Neuronal stem cell (in vitro differentiated cells): ENCODE measurements around the gene NEU3.

Source experiments
- DNase-seq: peaks from one replicate; pipeline ENCODE4 v3.0.0-alpha.2; 2013; ENCODE audit warnings: low spot score
- H2AFZ ChIP-seq: one replicate; pipeline ENCODE4 v1.6.1; 2013; ENCODE audit warnings: mild to moderate bottlenecking, low read length, inconsistent platforms
- H2AK5ac ChIP-seq: 2 replicates; pipeline ENCODE4 v1.6.1; 2013; ENCODE audit warnings: low read depth, mild to moderate bottlenecking, inconsistent platforms, low read length, moderate library complexity, mixed read lengths
- H2BK120ac ChIP-seq: 2 replicates; pipeline ENCODE4 v1.6.1; 2013; ENCODE audit warnings: low read depth, mild to moderate bottlenecking, inconsistent platforms, low read length, moderate library complexity, mixed read lengths
- H2BK12ac ChIP-seq: one replicate; pipeline ENCODE4 v1.6.1; 2013; ENCODE audit warnings: low read length, inconsistent platforms
- H2BK15ac ChIP-seq: 2 replicates; pipeline ENCODE4 v1.6.1; 2013; ENCODE audit warnings: mild to moderate bottlenecking, low read length, inconsistent platforms, mixed read lengths
- H2BK5ac ChIP-seq: one replicate; pipeline ENCODE4 v1.6.1; 2013; ENCODE audit warnings: inconsistent platforms, mild to moderate bottlenecking, low read length, moderate library complexity
- H3K14ac ChIP-seq: one replicate; pipeline ENCODE4 v1.6.1; 2013; ENCODE audit warnings: low read length, inconsistent platforms
- H3K18ac ChIP-seq: 2 replicates; pipeline ENCODE4 v1.6.1; 2013; ENCODE audit warnings: low read length, inconsistent platforms
- H3K23ac ChIP-seq: 2 replicates; pipeline ENCODE4 v1.6.1; 2013; ENCODE audit warnings: low read depth, mild to moderate bottlenecking, mixed read lengths, low read length, inconsistent platforms; ENCODE audit not compliant: poor library complexity
- H3K27ac ChIP-seq: replicated peaks from 3 replicates; pipeline ENCODE4 v1.5.1; 2013; ENCODE audit warnings: low read length, inconsistent platforms
- H3K27me3 ChIP-seq, 3 experiments: 2 replicates each; pipeline ENCODE4 v1.6.1; 2013; ENCODE audit warnings: low read length in 3 of 3, mild to moderate bottlenecking in 2 of 3, inconsistent platforms in 1 of 3, low read depth in 1 of 3, mixed read lengths in 1 of 3, moderate library complexity in 1 of 3; ENCODE audit not compliant: control insufficient read depth in 3 of 3, insufficient read depth in 3 of 3
- H3K36me3 ChIP-seq, 2 donors: replicated peaks in 1 of 2; 2 replicates each; pipeline ENCODE4 v1.6.1; 2013; ENCODE audit warnings: low read length in 2 of 2; ENCODE audit not compliant: control insufficient read depth in 2 of 2, insufficient read depth in 2 of 2
- H3K4ac ChIP-seq: 2 replicates; pipeline ENCODE4 v1.6.1; 2013; ENCODE audit warnings: inconsistent platforms, mild to moderate bottlenecking, low read length, moderate library complexity
- H3K4me1 ChIP-seq, 2 donors: 1 replicate in 1 of 2; 2 replicates in 1 of 2; pipeline ENCODE4 v1.6.1; 2013; ENCODE audit warnings: low read length in 2 of 2, low read depth in 1 of 2; ENCODE audit not compliant: control insufficient read depth in 2 of 2, insufficient read depth in 1 of 2
- H3K4me2 ChIP-seq: one replicate; pipeline ENCODE4 v1.6.1; 2013; ENCODE audit warnings: mild to moderate bottlenecking, low read length, inconsistent platforms; ENCODE audit not compliant: insufficient read depth, poor library complexity, severe bottlenecking
- H3K4me3 ChIP-seq, 2 donors: 2 replicates each; pipeline ENCODE4 v1.5.1; 2013; ENCODE audit warnings: low read length in 2 of 2, mild to moderate bottlenecking in 2 of 2, inconsistent platforms in 1 of 2, moderate library complexity in 1 of 2
- H3K79me1 ChIP-seq: one replicate; pipeline ENCODE4 v1.6.1; 2013; ENCODE audit warnings: low read depth, mild to moderate bottlenecking, inconsistent platforms, low read length, moderate library complexity
- H3K9ac ChIP-seq: one replicate; pipeline ENCODE4 v1.6.1; 2013; ENCODE audit warnings: mild to moderate bottlenecking, low read depth, low read length, inconsistent platforms; ENCODE audit not compliant: poor library complexity
- H3K9me3 ChIP-seq, 2 donors: replicated peaks in 1 of 2; 2 replicates each; pipeline versions ENCODE3 to v1.6.1; 2013; ENCODE audit warnings: low read length in 2 of 2, mild to moderate bottlenecking in 2 of 2, inconsistent platforms in 1 of 2, low read depth in 1 of 2, mixed read lengths in 1 of 2, moderate library complexity in 1 of 2; ENCODE audit not compliant: control insufficient read depth in 2 of 2, insufficient read depth in 1 of 2
- H4K8ac ChIP-seq: one replicate; pipeline ENCODE4 v1.6.1; 2013; ENCODE audit warnings: low read depth, mild to moderate bottlenecking, inconsistent platforms, low read length, moderate library complexity
- H4K91ac ChIP-seq: one replicate; pipeline ENCODE4 v1.6.1; 2013; ENCODE audit warnings: low read length, low read depth, mild to moderate bottlenecking, inconsistent platforms; ENCODE audit not compliant: poor library complexity
- WGBS, 2 donors: extraction: QIAGEN DNeasy Blood & Tissue Kit; methylation state at CpG; one replicate each; pipeline ENCODE4 v1.1.7; 2013; ENCODE audit warnings: missing lambda C conversion rate in 2 of 2, mixed read lengths in 1 of 2; ENCODE audit not compliant: insufficient read length in 2 of 2, insufficient replicate concordance in 1 of 2; ENCODE audit errors: extremely low coverage in 2 of 2; 5-methylcytosine and 5-hydroxymethylcytosine counted together

Gene NEU3

DNA sequence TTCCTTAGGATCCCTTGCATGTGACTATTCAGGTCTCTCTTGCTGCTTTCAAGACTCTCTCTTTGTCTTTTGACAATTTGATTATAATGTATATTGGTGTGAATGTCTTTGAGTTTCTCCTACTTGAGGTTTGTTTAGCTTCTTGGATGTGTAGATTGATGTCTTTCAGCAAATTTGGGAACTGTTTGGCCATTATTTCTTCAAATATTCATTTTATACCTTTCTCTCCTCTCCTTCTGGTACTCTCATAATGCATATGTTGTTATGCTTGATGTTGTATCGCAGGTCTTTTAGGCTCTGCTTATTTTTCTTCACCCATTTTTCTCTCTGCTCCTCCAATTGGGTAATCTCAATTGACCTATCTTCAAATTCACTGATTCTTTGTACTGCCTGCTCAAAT lies 63.7 kb downstream of the NEU3 start:
- Histone ChIP-seq H3K9me3 (peaks cover 0 to 3% of the 10 kb centered on the region in 2 donors), H4K8ac (no peak overlapping the region), H3K4me2 (no peak overlapping the region), H3K9ac (no peak overlapping the region), H3K27me3 (no peaks in the 10 kb centered on the region), H2AK5ac (no peak overlapping the region), H2BK15ac (no peak overlapping the region), H3K36me3 (no peaks in the 10 kb centered on the region), H3K4me1 (no peaks in the 10 kb centered on the region), H3K14ac (no peak overlapping the region), H3K27ac (no peak overlapping the region), H3K23ac (no peak overlapping the region), H2BK12ac (no peak overlapping the region), H2BK5ac (no peak overlapping the region), H3K18ac (no peak overlapping the region), H3K4me3 (no peak overlapping the region), H2AFZ (no peak overlapping the region), H3K79me1 (no peaks in the 10 kb centered on the region), H2BK120ac (no peak overlapping the region), H4K91ac (no peak overlapping the region), H3K4ac (no peak overlapping the region)
- DNase-seq, result no peak
- WGBS, 2 donors, result no CpG with 5 or more reads among the region's 1 CpG

DNA sequence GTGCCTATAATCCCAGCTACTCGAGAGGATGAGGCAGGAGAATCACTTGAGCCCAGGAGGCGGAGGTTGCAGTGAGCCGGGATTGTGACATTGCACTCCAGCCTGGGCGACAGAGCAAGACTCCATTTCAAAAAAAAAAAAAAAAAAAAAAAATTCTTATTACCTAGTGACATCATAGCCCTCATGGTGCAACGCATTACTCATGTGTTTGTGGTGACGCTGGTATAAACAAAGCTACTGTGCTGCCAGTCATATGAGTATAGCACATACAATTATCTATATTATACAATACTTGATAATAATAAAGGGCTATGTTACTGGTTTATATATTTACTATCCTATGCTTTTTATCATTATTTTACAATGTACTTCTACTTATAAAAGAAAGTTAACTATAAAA lies 66.8 kb downstream of the NEU3 start:
- Histone ChIP-seq H2AK5ac (no peak overlapping the region), H3K4me1 (no peaks in the 10 kb centered on the region), H4K91ac (no peak overlapping the region), H3K27ac (no peak overlapping the region), H3K18ac (no peak overlapping the region), H3K14ac (no peak overlapping the region), H3K4me2 (no peak overlapping the region), H2AFZ (no peak overlapping the region), H2BK120ac (no peak overlapping the region), H3K79me1 (no peaks in the 10 kb centered on the region), H2BK12ac (no peak overlapping the region), H3K27me3 (no peaks in the 10 kb centered on the region), H3K9ac (no peak overlapping the region), H2BK15ac (no peak overlapping the region), H3K4me3 (no peak overlapping the region), H2BK5ac (no peak overlapping the region), H3K36me3 (no peaks in the 10 kb centered on the region), H3K4ac (no peak overlapping the region), H4K8ac (no peak overlapping the region), H3K23ac (no peak overlapping the region), H3K9me3 (peaks cover 2 to 3% of the 10 kb centered on the region in 2 donors)
- no CpG with 5 or more reads among the region's 6 CpGs for WGBS, 2 donors
- DNase-seq, result no peak

DNA sequence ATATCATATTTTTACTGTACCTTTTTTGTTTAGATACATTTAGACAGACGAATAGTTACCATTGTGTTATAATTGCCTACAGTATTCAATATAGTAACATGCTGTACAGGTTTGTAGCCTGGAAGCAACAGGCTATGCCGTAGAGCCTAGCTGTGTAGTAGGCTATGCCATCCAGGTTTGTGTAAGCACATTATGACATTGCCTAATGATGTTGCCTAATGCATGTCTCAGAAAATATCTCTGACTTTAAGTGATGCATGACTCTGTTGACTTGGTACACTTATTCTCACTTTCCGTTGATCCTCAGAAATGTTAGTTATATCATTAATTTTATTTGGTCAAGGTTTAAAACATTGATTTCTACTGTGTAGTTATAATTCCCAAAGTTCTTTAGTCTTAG lies 68.1 kb downstream of the NEU3 start:
- H3K4me1 ChIP-seq, result no peaks in the 10 kb centered on the region
- no peak overlapping the region for H2AFZ ChIP-seq
- H3K79me1 ChIP-seq, result no peaks in the 10 kb centered on the region
- H3K4me2 ChIP-seq, result no peak overlapping the region
- H3K36me3 ChIP-seq, result no peaks in the 10 kb centered on the region
- no peaks in the 10 kb centered on the region for H3K27me3 ChIP-seq
- no CpG with 5 or more reads among the region's 3 CpGs for WGBS, 2 donors
- no peak overlapping the region for H2AK5ac ChIP-seq
- H4K8ac ChIP-seq, result no peak overlapping the region
- DNase-seq, result no peak
- no peak overlapping the region for H3K9ac ChIP-seq
- no peak overlapping the region for H2BK15ac ChIP-seq
- H3K18ac ChIP-seq, result no peak overlapping the region
- no peak overlapping the region for H3K27ac ChIP-seq
- no peak overlapping the region for H3K4ac ChIP-seq
- peaks cover 2 to 3% of the 10 kb centered on the region in 2 donors for H3K9me3 ChIP-seq
- H2BK12ac ChIP-seq, result no peak overlapping the region
- no peak overlapping the region for H2BK120ac ChIP-seq
- no peak overlapping the region for H3K23ac ChIP-seq
- no peak overlapping the region for H3K14ac ChIP-seq
- H4K91ac ChIP-seq, result no peak overlapping the region
- no peak overlapping the region for H2BK5ac ChIP-seq
- no peak overlapping the region for H3K4me3 ChIP-seq

DNA sequence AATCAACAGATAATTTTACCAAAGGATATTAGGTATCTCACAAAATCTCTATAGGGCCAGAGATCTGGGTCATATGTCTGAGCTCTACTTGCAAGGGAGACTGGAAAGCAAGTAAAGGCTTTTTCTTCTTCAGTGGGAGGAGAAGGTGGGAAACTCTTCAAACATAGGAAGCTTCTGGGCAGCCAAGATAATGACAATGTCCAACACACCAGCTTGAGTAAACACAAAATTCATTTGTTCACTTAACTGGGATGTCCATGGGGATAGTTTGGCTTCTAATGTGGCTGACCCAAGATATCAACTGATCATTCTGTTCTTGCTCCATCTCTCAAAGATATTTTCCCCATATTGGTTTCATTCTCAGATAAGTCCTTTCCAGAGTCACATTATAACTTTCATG lies 70.6 kb downstream of the NEU3 start:
- Histone ChIP-seq H2BK12ac (no peak overlapping the region), H3K9ac (no peak overlapping the region), H2AFZ (no peak overlapping the region), H3K18ac (no peak overlapping the region), H2BK15ac (no peak overlapping the region), H3K27ac (no peak overlapping the region), H3K14ac (no peak overlapping the region), H2BK5ac (no peak overlapping the region), H3K27me3 (no peaks in the 10 kb centered on the region), H3K36me3 (no peaks in the 10 kb centered on the region), H3K4me3 (no peak overlapping the region), H2BK120ac (no peak overlapping the region), H4K8ac (no peak overlapping the region), H3K9me3 (peaks cover 0 to 2% of the 10 kb centered on the region in 2 donors), H2AK5ac (no peak overlapping the region), H3K4me1 (peaks cover 0 to 1% of the 10 kb centered on the region in 2 donors), H4K91ac (no peak overlapping the region), H3K4ac (no peak overlapping the region), H3K79me1 (no peaks in the 10 kb centered on the region), H3K4me2 (no peak overlapping the region), H3K23ac (no peak overlapping the region)
- no peak for DNase-seq
